Transverse colon (tissue), 3 donors: ENCODE data around the gene PDSS2.

Experiments
- POLR2A ChIP-seq: fragments of 450-650 bp; IDR thresholded peaks from one replicate; pipeline ENCODE4 v1.6.1; 2016; ENCODE audit warnings: antibody characterized with exemption, mild to moderate bottlenecking, moderate library complexity
- TF ChIP-seq, protein P1 (sequence below), 5 experiments: fragments of 200-600 bp in 3 of 5; fragments of 450-650 bp in 2 of 5; sonication (generic) in 3 of 5; IDR thresholded peaks; 1 replicate in 2 of 5; 2 replicates in 3 of 5; pipeline ENCODE4 v1.5.1; 2016 to 2017; ENCODE audit warnings: antibody characterized with exemption in 5 of 5, inconsistent platforms in 3 of 5, mild to moderate bottlenecking in 2 of 5, moderate library complexity in 1 of 5

DNA sequence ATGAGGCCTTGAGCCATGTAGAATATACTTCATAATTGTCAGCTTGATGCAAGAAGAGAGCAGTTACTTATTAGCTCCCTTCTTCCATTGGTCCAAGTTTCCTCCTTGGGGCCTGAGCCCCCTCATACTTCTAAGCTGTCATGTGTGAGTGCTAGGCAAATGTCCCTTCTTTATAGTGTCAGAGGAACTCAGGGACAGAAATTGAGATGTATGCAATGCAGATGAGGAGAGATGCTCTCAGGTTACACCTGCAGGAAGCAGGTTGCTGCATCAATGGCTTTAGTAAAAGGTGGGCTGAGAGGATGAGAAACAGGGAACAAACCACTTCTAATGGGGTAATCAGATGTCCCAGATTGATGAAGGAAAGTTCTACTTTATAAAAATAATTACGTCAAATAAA lies 6.7 kb upstream of the PDSS2 start:
- no peak for TF ChIP-seq POLR2A
- TF ChIP-seq, protein P1, sequence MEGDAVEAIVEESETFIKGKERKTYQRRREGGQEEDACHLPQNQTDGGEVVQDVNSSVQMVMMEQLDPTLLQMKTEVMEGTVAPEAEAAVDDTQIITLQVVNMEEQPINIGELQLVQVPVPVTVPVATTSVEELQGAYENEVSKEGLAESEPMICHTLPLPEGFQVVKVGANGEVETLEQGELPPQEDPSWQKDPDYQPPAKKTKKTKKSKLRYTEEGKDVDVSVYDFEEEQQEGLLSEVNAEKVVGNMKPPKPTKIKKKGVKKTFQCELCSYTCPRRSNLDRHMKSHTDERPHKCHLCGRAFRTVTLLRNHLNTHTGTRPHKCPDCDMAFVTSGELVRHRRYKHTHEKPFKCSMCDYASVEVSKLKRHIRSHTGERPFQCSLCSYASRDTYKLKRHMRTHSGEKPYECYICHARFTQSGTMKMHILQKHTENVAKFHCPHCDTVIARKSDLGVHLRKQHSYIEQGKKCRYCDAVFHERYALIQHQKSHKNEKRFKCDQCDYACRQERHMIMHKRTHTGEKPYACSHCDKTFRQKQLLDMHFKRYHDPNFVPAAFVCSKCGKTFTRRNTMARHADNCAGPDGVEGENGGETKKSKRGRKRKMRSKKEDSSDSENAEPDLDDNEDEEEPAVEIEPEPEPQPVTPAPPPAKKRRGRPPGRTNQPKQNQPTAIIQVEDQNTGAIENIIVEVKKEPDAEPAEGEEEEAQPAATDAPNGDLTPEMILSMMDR (IDR thresholded peaks at IDR 0.05) = no peak
